ENCODE data around the gene CELF4.

The CELF4 gene

DNA sequence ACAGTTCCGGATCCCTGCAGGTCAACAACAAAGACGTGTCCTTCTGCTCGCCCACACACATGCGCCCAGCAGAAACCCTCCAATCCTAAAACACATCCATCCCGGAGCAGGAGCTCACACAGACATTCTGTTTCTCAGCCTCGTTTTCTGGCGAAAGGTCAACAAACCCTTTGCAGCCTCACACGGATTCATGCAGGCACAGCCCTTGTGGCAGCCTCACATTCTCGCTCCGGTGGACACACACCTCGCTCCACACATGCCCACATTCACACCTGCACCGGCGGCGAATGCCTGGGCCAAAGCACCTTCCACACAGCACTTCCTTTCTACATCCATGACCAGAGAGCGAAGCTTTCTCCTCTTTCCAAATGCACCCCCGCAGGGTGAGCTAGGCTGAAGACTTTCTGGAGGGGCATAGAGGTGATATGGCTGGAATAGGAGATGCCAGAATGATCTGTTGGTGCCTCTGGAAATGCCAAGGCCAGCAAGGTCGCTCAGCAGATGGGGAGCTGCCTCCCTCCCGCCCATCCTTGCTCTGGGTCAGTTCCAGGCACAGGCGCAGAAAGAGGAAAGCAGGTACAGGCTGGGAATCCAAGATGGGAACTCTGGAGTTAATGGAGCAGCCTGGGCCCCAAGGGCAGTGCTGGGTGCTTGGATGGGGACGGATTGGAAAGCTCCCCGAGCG lies 88.8 kb downstream of the CELF4 start:
- no peaks in the 10 kb centered on the region for H4K20me1 ChIP-seq (ENCODE audit: control insufficient read depth, insufficient read depth, low read depth, low read length)
- TF ChIP-seq CTCF (IDR thresholded peaks at IDR 0.05; ENCODE audit: low read depth, low read length, poor library complexity, severe bottlenecking) (no peak), EZH2phosphoT487 (IDR thresholded peaks at IDR 0.05; ENCODE audit: borderline replicate concordance, low read length) (no peak)
- H3K27me3 ChIP-seq (ENCODE audit: control insufficient read depth, low read length): no peaks in the 10 kb centered on the region

DNA sequence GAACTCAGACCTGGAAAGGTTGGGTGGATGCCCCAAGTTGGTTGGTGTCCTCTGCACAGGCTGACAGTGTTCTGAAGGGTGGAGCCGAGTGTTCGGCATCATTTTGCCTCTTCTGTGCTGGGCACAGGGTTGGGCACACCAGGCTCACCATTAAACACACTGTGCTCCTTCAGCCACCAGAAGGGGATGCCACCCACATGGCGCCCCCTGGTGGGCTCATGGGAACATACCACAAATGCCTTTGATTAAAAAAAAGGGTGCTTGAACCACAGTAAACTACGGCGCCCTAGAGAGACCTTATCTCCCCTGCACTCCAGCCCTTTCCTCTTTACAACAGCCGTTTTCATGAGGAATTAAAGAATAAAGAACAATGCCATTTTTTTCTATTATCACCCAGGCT lies 89.4 kb downstream of the CELF4 start:
- Histone ChIP-seq H3K27me3 (ENCODE audit: control insufficient read depth, low read length) (no peaks in the 10 kb centered on the region), H3K4me2 (ENCODE audit: low read length) (no peak overlapping the region)

More for the DNA sequence above, 88.8 kb downstream of the CELF4 start:
- Histone ChIP-seq H3K9me2 (replicated peaks; ENCODE audit: control insufficient read depth, low read length) (no peaks in the 10 kb centered on the region), H3K79me2 (ENCODE audit: control insufficient read depth, low read length) (no peaks in the 10 kb centered on the region), H3K36me3 (ENCODE audit: control insufficient read depth, low read length) (no peaks in the 10 kb centered on the region), H3K4me3 (ENCODE audit: low read length) (no peak overlapping the region), H3K4me2 (ENCODE audit: low read length) (no peak overlapping the region), H3K9me3 (ENCODE audit: control insufficient read depth, insufficient read depth, low read length) (no peaks in the 10 kb centered on the region), H3K4me1 (ENCODE audit: control insufficient read depth, low read length) (no peaks in the 10 kb centered on the region), H3F3A (ENCODE audit: control insufficient read depth, insufficient read depth) (no peaks in the 10 kb centered on the region), H3K27ac (ENCODE audit: low read depth, low read length) (no peak overlapping the region)

GRCh38 chr18:37473195-37473840 lies 92.3 kb downstream of the CELF4 start:
- Histone ChIP-seq H3K79me2 (ENCODE audit: control insufficient read depth, low read length) (no peaks in the 10 kb centered on the region), H3K4me2 (ENCODE audit: low read length) (no peak overlapping the region), H3K4me1 (ENCODE audit: control insufficient read depth, low read length) (no peaks in the 10 kb centered on the region), H3K9me3 (ENCODE audit: control insufficient read depth, insufficient read depth, low read length) (no peaks in the 10 kb centered on the region), H3K4me3 (ENCODE audit: low read length) (no peak overlapping the region), H3K27me3 (ENCODE audit: control insufficient read depth, low read length) (no peaks in the 10 kb centered on the region), H3K27ac (ENCODE audit: low read depth, low read length) (no peak overlapping the region), H3K9me2 (replicated peaks; ENCODE audit: control insufficient read depth, low read length) (no peaks in the 10 kb centered on the region), H3K36me3 (ENCODE audit: control insufficient read depth, low read length) (no peaks in the 10 kb centered on the region), H3F3A (ENCODE audit: control insufficient read depth, insufficient read depth) (no peaks in the 10 kb centered on the region), H4K20me1 (ENCODE audit: control insufficient read depth, insufficient read depth, low read depth, low read length) (no peaks in the 10 kb centered on the region)
- TF ChIP-seq CTCF (IDR thresholded peaks at IDR 0.05; ENCODE audit: low read depth, low read length, poor library complexity, severe bottlenecking): no peak
- TF ChIP-seq EZH2phosphoT487 (IDR thresholded peaks at IDR 0.05; ENCODE audit: borderline replicate concordance, low read length): no peak

More for the DNA sequence above, 89.4 kb downstream of the CELF4 start:
- H3K27ac ChIP-seq (ENCODE audit: low read depth, low read length): no peak overlapping the region
- no peaks in the 10 kb centered on the region for H3K79me2 ChIP-seq (ENCODE audit: control insufficient read depth, low read length)
- peak; percentile 75 for TF ChIP-seq CTCF (IDR thresholded peaks at IDR 0.05; ENCODE audit: low read depth, low read length, poor library complexity, severe bottlenecking)
- TF ChIP-seq EZH2phosphoT487 (IDR thresholded peaks at IDR 0.05; ENCODE audit: borderline replicate concordance, low read length): no peak
- no peaks in the 10 kb centered on the region for H3K4me1 ChIP-seq (ENCODE audit: control insufficient read depth, low read length)
- no peaks in the 10 kb centered on the region for H3K9me2 ChIP-seq (replicated peaks; ENCODE audit: control insufficient read depth, low read length)
- no peaks in the 10 kb centered on the region for H3F3A ChIP-seq (ENCODE audit: control insufficient read depth, insufficient read depth)
- H4K20me1 ChIP-seq (ENCODE audit: control insufficient read depth, insufficient read depth, low read depth, low read length): no peaks in the 10 kb centered on the region
- no peak overlapping the region for H3K4me3 ChIP-seq (ENCODE audit: low read length)
- H3K36me3 ChIP-seq (ENCODE audit: control insufficient read depth, low read length): no peaks in the 10 kb centered on the region
- H3K9me3 ChIP-seq (ENCODE audit: control insufficient read depth, insufficient read depth, low read length): no peaks in the 10 kb centered on the region
